NCI-H1092 (cell line): ENCODE results near the gene GADD45B.
A peak's percentile ranks its signal among the peaks of the same experiment; 100 is the strongest.

ENCODE experiments used
- DNase-seq: peaks from one replicate; lab custom pipeline; 2025; lab: John Stamatoyannopoulos, UW

GADD45B gene

GRCh38 chr19:2475702-2476450, at the start of gene GADD45B:
Gene GADD45B, plus strand, starts transcription at chr19:2476127. Its CDS starts 232 bp downstream, at chr19:2476359.
- peak; percentile 94 for DNase-seq

- DNase-seq, result peak; percentile 24
Observed at GRCh38 chr19:2426611-2427428, 49.1 kb upstream of the GADD45B start.

- DNase-seq, result peak; percentile 93
Observed at GRCh38 chr19:2427429-2428320, 48.3 kb upstream of the GADD45B start, which contains the start of gene TIMM13. Gene TIMM13, minus strand, starts transcription at chr19:2427586. Its CDS starts 53 bp downstream, at chr19:2427533.

- peak; percentile 29 for DNase-seq
Observed at GRCh38 chr19:2428321-2428690, 47.6 kb upstream of the GADD45B start.

- DNase-seq, result no peak
Observed at GRCh38 chr19:2428756-2429711, 46.9 kb upstream of the GADD45B start.

GRCh38 chr19:2429917-2430535, 45.9 kb upstream of the GADD45B start:
- no peak for DNase-seq

GRCh38 chr19:2431318-2432055, 44.4 kb upstream of the GADD45B start:
- DNase-seq, result no peak

- DNase-seq, result no peak
Observed at GRCh38 chr19:2432131-2432848, 43.6 kb upstream of the GADD45B start.

- no peak for DNase-seq
Observed at GRCh38 chr19:2433854-2434253, 42.1 kb upstream of the GADD45B start.

GRCh38 chr19:2434267-2434666, 41.7 kb upstream of the GADD45B start:
- DNase-seq, result no peak

- DNase-seq, result no peak
Observed at GRCh38 chr19:2434721-2435265, 41.1 kb upstream of the GADD45B start.

- no peak for DNase-seq
Observed at GRCh38 chr19:2436384-2436783, 39.5 kb upstream of the GADD45B start.

GRCh38 chr19:2436926-2437325, 39.0 kb upstream of the GADD45B start:
- DNase-seq, result no peak

GRCh38 chr19:2438178-2438577, 37.7 kb upstream of the GADD45B start:
- no peak for DNase-seq

GRCh38 chr19:2440515-2440914, 35.4 kb upstream of the GADD45B start:
- DNase-seq, result no peak

- DNase-seq, result no peak
Observed at GRCh38 chr19:2441096-2441752, 34.7 kb upstream of the GADD45B start.

- DNase-seq, result no peak
Observed at GRCh38 chr19:2443116-2443784, 32.7 kb upstream of the GADD45B start.

GRCh38 chr19:2443785-2444182, 32.1 kb upstream of the GADD45B start:
- DNase-seq, result no peak
